ENCODE data around the gene SMOC1.

The SMOC1 gene

DNA sequence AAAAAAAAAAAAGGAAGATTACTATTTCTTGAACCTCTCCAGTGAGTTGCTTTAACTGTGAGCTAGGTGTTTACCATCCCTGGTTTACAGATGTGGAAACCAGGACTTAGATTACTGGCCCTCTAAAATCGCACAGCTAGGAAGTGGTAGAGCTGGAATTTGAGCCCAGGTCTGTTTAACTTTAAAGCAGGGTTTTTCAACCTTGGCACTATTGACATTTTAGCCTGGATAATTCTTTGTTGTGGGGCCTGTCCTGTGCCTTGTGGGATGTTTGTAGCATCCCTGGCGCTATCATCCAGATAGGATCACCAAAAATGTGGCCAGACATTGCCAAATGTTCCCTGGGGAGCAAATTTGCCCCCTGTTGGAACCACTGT lies 28.5 kb upstream of the SMOC1 start:
- H3K9me3 ChIP-seq (ENCODE audit: insufficient read depth, low read length): no peaks in the 10 kb centered on the region
- H3K4me2 ChIP-seq (ENCODE audit: low read length): no peak overlapping the region
- no peaks in the 10 kb centered on the region for H3K4me1 ChIP-seq (ENCODE audit: low read length)
- no peak overlapping the region for H2AFZ ChIP-seq (ENCODE audit: low read depth, low read length)
- TF ChIP-seq, protein P1, sequence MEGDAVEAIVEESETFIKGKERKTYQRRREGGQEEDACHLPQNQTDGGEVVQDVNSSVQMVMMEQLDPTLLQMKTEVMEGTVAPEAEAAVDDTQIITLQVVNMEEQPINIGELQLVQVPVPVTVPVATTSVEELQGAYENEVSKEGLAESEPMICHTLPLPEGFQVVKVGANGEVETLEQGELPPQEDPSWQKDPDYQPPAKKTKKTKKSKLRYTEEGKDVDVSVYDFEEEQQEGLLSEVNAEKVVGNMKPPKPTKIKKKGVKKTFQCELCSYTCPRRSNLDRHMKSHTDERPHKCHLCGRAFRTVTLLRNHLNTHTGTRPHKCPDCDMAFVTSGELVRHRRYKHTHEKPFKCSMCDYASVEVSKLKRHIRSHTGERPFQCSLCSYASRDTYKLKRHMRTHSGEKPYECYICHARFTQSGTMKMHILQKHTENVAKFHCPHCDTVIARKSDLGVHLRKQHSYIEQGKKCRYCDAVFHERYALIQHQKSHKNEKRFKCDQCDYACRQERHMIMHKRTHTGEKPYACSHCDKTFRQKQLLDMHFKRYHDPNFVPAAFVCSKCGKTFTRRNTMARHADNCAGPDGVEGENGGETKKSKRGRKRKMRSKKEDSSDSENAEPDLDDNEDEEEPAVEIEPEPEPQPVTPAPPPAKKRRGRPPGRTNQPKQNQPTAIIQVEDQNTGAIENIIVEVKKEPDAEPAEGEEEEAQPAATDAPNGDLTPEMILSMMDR (IDR thresholded peaks at IDR 0.05; ENCODE audit: low read depth, low read length): no peak
- no peak for TF ChIP-seq EZH2phosphoT487 (IDR thresholded peaks at IDR 0.05; ENCODE audit: low read depth)
- H3K79me2 ChIP-seq (ENCODE audit: low read length): no peaks in the 10 kb centered on the region
- H4K20me1 ChIP-seq (ENCODE audit: insufficient read depth, low read length): no peaks in the 10 kb centered on the region
- H3K27me3 ChIP-seq (ENCODE audit: low read depth, low read length): peaks cover 17% of the 10 kb centered on the region; the same call in 1 of the 2 replicates
- no peak overlapping the region for H3K4me3 ChIP-seq (ENCODE audit: low read length)
- H3K9ac ChIP-seq (ENCODE audit: low read length): no peak overlapping the region
- H3K27ac ChIP-seq (ENCODE audit: low read length): no peak overlapping the region
- no peaks in the 10 kb centered on the region for H3K36me3 ChIP-seq (replicated peaks; ENCODE audit: low read depth, low read length)

DNA sequence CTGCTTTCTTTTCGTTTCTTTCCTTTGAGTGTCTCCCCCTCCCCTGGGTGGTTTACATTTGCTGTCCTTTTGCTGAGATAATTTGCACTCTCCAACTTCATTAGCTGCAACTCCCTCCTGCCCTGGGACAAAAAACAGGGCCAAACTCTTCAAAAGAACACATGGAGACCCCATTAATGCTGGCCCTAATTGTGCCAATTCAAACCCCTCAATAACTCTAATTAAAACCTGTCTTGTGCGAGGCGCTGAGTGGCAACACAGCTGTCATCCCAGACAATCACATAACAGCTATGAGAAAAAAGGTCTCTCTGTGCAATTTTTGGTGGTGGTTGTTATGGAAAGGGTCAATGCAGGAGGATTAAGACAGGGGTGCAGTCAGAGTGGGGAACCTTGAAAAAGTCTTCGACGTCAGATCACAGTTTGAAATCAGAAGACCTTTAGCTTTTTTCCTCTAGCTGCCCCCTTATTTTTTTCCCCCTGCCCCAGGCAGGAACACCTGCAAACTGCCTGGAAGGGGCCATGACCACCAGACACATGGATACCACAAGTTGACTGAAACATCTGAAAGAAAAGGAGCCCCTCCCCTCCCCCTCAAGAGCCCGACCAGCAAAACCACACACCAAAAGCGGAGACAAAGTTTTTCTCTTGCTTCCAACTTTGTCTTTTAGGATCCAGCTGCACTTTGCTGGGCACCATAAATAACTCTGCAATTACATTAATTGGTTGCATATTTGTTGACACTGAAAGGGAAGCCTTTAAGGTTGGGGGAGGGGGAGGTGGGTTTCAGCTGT lies 26.5 kb upstream of the SMOC1 start:
- Histone ChIP-seq H3K4me1 (ENCODE audit: low read length) (no peaks in the 10 kb centered on the region), H3K9ac (ENCODE audit: low read length) (no peak overlapping the region), H2AFZ (ENCODE audit: low read depth, low read length) (no peak overlapping the region), H3K36me3 (replicated peaks; ENCODE audit: low read depth, low read length) (no peaks in the 10 kb centered on the region), H3K4me3 (ENCODE audit: low read length) (no peak overlapping the region), H3K79me2 (ENCODE audit: low read length) (no peaks in the 10 kb centered on the region), H4K20me1 (ENCODE audit: insufficient read depth, low read length) (no peaks in the 10 kb centered on the region), H3K27me3 (ENCODE audit: low read depth, low read length) (peaks cover 17% of the 10 kb centered on the region; the same call in 1 of the 2 replicates), H3K4me2 (ENCODE audit: low read length) (no peak overlapping the region), H3K9me3 (ENCODE audit: insufficient read depth, low read length) (no peaks in the 10 kb centered on the region), H3K27ac (ENCODE audit: low read length) (no peak overlapping the region)
- TF ChIP-seq, protein P1 (IDR thresholded peaks at IDR 0.05; ENCODE audit: low read depth, low read length): no peak
- TF ChIP-seq EZH2phosphoT487 (IDR thresholded peaks at IDR 0.05; ENCODE audit: low read depth): no peak

DNA sequence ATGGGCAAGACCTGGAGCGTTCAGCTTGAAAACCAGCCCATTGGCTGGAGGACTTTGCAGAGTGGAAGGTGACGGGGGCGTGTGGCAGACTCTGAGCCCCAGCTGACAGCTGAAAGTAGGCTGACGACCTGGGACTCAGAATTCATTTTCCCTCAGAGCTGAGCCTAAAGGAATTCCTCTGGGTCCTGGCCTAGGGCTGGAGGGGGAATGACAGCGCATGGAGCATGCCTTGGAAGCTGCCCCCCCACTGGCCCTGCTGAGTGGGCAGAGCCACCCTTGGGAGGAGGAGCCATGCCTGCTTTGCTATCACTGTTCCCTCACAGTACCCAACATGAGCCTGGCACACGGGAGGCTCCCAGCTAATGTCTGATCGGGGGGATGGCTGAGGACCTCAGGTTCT lies 25.4 kb upstream of the SMOC1 start:
- no peak overlapping the region for H3K4me3 ChIP-seq (ENCODE audit: low read length)
- H4K20me1 ChIP-seq (ENCODE audit: insufficient read depth, low read length): no peaks in the 10 kb centered on the region
- TF ChIP-seq, protein P1 (IDR thresholded peaks at IDR 0.05; ENCODE audit: low read depth, low read length): no peak
- TF ChIP-seq EZH2phosphoT487 (IDR thresholded peaks at IDR 0.05; ENCODE audit: low read depth): no peak
- H3K27ac ChIP-seq (ENCODE audit: low read length): no peak overlapping the region
- no peaks in the 10 kb centered on the region for H3K36me3 ChIP-seq (replicated peaks; ENCODE audit: low read depth, low read length)
- no peak overlapping the region for H3K4me2 ChIP-seq (ENCODE audit: low read length)
- no peaks in the 10 kb centered on the region for H3K79me2 ChIP-seq (ENCODE audit: low read length)
- H3K27me3 ChIP-seq (ENCODE audit: low read depth, low read length): peaks cover 17% of the 10 kb centered on the region; the same call in 1 of the 2 replicates
- H2AFZ ChIP-seq (ENCODE audit: low read depth, low read length): no peak overlapping the region
- no peaks in the 10 kb centered on the region for H3K9me3 ChIP-seq (ENCODE audit: insufficient read depth, low read length)
- H3K4me1 ChIP-seq (ENCODE audit: low read length): no peaks in the 10 kb centered on the region
- no peak overlapping the region for H3K9ac ChIP-seq (ENCODE audit: low read length)

DNA sequence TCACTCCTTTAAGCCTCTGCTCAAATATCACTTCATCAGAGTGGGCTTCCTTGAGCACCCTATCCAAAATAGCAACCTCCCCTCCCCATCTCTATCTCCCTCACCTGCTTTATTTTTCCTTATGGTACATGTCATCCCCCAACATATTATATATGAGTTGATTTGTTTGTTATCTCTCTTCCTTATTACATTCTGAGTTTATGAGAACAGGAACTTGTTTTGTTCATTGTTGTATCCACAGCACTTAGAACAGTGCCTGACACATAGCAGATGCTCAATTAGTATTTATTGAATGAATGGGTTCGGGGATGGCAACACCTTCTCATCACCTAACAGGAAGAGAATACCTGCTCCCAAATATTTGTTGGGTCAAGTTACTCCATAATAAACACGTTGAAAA lies 24.6 kb upstream of the SMOC1 start:
- H3K27me3 ChIP-seq (ENCODE audit: low read depth, low read length): peaks cover 17% of the 10 kb centered on the region; the same call in 1 of the 2 replicates
- no peak overlapping the region for H2AFZ ChIP-seq (ENCODE audit: low read depth, low read length)
- H3K4me3 ChIP-seq (ENCODE audit: low read length): no peak overlapping the region
- H3K4me2 ChIP-seq (ENCODE audit: low read length): no peak overlapping the region
- H3K4me1 ChIP-seq (ENCODE audit: low read length): no peaks in the 10 kb centered on the region
- H3K79me2 ChIP-seq (ENCODE audit: low read length): no peaks in the 10 kb centered on the region
- H3K36me3 ChIP-seq (replicated peaks; ENCODE audit: low read depth, low read length): no peaks in the 10 kb centered on the region
- H3K9me3 ChIP-seq (ENCODE audit: insufficient read depth, low read length): no peaks in the 10 kb centered on the region
- H3K9ac ChIP-seq (ENCODE audit: low read length): no peak overlapping the region
- TF ChIP-seq, protein P1 (IDR thresholded peaks at IDR 0.05; ENCODE audit: low read depth, low read length): no peak
- TF ChIP-seq EZH2phosphoT487 (IDR thresholded peaks at IDR 0.05; ENCODE audit: low read depth): no peak
- H4K20me1 ChIP-seq (ENCODE audit: insufficient read depth, low read length): no peaks in the 10 kb centered on the region
- no peak overlapping the region for H3K27ac ChIP-seq (ENCODE audit: low read length)
